Kidney epithelial cell (primary cell): Measurements from ENCODE around the gene PLAU. TPM values are rescaled to one million over a fixed set of nuclear protein-coding genes. Genes with fewer than 3 reads are reported as not detected.

ENCODE experiments used
- DNase-seq: peaks from one replicate; pipeline ENCODE4 v3.0.0-alpha.2; 2010; ENCODE audit warnings: low read depth
- H3K27me3 ChIP-seq: 2 replicates; pipeline ENCODE4 v1.6.0; 2011; ENCODE audit warnings: low read length; ENCODE audit not compliant: control insufficient read depth, insufficient read depth
- H3K36me3 ChIP-seq: 2 replicates; pipeline ENCODE4 v1.5.1; 2011; ENCODE audit warnings: low read length; ENCODE audit not compliant: control insufficient read depth, insufficient read depth
- H3K4me3 ChIP-seq: 2 replicates; pipeline ENCODE4 v1.5.1; 2011; ENCODE audit warnings: low read depth, mild to moderate bottlenecking, control low read depth, low read length
- CTCF ChIP-seq: IDR thresholded peaks from 2 replicates; pipeline ENCODE4 v1.5.1; 2011; ENCODE audit warnings: mild to moderate bottlenecking, moderate library complexity, low read length, control low read depth, inconsistent platforms; ENCODE audit not compliant: insufficient read depth, poor library complexity, severe bottlenecking
- total RNA-seq: library from RNA; depleted of rRNA; stranded (reverse); fragments of >200 nt; gene quantifications from 2 replicates; pipeline ENCODE4 v1.2.3, GENCODE V29; 2015

PLAU gene
- total RNA-seq, 1 donor from 2014 or later: 709 TPM

DNA sequence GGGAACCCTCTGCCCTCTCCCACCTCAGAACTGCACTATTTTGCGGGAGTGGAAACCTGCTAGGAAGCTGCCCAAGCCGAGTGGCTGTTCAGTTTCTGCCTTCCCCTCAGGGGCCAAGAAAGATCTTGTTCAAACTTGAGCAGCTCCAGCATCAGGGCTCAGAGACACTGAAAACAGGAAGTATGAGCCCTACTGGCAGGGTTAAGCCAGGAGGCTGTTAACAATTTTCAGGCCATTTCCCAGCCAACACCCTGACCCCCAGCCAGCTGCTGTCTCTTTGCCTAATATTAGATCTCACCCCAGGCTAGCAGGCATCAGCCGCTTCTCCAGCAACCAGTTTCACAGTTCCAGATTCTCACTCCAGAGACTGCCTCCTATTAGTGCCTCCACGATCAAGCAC, 9.2 kb downstream of the PLAU start:
- no peaks in the 10 kb centered on the region for H3K27me3 ChIP-seq
- TF ChIP-seq CTCF: no peak
- H3K36me3 ChIP-seq: no peaks in the 10 kb centered on the region
- no peak for DNase-seq
- no peak overlapping the region for H3K4me3 ChIP-seq

DNA sequence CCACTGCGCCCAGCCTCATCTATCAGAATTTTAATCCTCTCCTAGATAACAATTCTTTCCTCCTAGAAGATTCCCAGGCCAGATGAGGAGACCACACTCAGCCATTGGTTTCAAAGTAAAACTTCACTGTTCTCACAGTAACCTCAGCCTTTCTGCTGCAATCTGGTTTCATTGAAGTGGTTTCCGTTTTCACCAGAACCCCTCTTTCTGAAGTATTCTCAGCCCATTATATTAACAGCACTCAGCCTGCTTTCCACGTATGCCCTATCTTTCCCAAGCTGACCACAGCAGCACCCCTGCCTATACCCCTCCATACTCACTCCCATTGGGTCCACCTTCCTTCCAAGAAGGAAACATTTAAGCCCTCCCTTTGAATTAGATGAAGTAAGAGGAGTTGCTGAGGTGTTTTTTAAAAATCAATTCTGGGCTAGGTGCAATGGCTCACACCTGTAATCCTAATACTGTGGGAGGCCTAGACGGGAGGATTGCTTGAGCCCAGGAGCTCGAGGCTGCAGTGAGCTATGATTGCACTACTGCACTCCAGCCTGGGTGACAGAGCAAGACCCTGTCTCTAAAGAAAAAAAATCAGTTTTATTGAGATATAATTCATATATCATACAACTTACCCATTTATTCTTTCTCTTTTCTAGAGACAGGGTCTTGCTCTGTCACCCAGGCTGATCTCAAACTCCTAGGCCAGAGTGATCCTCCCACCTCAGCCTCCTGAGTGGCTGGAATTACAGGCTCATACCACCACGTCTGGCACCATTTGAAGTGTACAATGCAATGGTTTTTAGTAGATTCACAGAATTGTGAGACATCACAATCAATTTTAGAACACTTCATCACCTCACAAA, 11.3 kb downstream of the PLAU start:
- no peak for DNase-seq
- no peak overlapping the region for H3K4me3 ChIP-seq
- H3K27me3 ChIP-seq: no peaks in the 10 kb centered on the region
- no peak for TF ChIP-seq CTCF
- H3K36me3 ChIP-seq: no peaks in the 10 kb centered on the region

DNA sequence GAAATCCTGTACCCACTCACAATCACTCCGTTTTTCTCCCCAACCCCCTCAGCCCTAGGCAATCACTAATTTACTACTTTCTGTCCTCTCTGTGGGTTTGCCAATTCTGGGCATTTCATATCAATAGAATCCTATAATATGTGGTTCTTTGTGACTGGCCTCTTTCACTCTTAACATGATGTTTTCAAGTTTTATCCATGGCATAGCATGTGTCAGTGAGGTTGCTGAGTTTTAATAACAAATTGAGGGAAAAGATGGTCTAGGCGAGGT, 11.9 kb downstream of the PLAU start:
- DNase-seq: no peak
- no peak for TF ChIP-seq CTCF

GRCh38 chr10:73923935-73924598, 13.1 kb downstream of the PLAU start:
- TF ChIP-seq CTCF: no peak
- H3K36me3 ChIP-seq: no peaks in the 10 kb centered on the region
- H3K4me3 ChIP-seq: no peak overlapping the region
- no peaks in the 10 kb centered on the region for H3K27me3 ChIP-seq
- no peak for DNase-seq

More for the DNA sequence above, 11.9 kb downstream of the PLAU start:
- Histone ChIP-seq H3K36me3 (no peaks in the 10 kb centered on the region), H3K27me3 (no peaks in the 10 kb centered on the region), H3K4me3 (no peak overlapping the region)

DNA sequence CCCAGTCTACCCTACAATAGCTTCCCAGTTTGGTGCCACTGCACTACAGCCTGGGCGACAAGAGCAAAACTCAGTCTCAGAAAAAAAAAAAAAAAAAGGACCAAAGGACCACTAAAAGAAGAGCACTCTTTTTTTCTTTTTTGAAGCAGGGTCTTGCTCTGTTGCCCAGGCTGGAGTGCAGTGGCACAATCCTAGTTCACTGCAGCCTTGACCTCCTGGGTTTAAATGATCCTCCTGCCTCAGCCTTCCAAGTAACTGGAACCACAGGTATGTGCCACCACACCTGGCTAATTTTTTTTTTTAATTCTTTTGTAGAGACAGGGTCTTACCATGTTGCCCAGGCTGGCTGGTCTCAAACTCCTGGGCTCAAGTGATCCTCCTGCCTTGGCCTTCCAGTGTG, 14.0 kb downstream of the PLAU start:
- no peak for TF ChIP-seq CTCF
- H3K36me3 ChIP-seq: no peaks in the 10 kb centered on the region

More for the DNA sequence above, 14.0 kb downstream of the PLAU start:
- H3K4me3 ChIP-seq: no peak overlapping the region
- no peak for DNase-seq
- no peaks in the 10 kb centered on the region for H3K27me3 ChIP-seq
